ENCODE measurements around the gene DAPK3. TPM values are rescaled to one million over a fixed set of nuclear protein-coding genes. Genes with fewer than 3 reads are reported as not detected.
A peak's percentile ranks its signal among the peaks of the same experiment; 100 is the strongest.
"Not testable (repeated sequence)": the region's sequence is repeated elsewhere in the genome, so short reads cannot be mapped to it uniquely, and the experiment has no call there.

The DAPK3 gene
- total RNA-seq, 1 donor from 2014 or later, result 69.0 TPM

DNA sequence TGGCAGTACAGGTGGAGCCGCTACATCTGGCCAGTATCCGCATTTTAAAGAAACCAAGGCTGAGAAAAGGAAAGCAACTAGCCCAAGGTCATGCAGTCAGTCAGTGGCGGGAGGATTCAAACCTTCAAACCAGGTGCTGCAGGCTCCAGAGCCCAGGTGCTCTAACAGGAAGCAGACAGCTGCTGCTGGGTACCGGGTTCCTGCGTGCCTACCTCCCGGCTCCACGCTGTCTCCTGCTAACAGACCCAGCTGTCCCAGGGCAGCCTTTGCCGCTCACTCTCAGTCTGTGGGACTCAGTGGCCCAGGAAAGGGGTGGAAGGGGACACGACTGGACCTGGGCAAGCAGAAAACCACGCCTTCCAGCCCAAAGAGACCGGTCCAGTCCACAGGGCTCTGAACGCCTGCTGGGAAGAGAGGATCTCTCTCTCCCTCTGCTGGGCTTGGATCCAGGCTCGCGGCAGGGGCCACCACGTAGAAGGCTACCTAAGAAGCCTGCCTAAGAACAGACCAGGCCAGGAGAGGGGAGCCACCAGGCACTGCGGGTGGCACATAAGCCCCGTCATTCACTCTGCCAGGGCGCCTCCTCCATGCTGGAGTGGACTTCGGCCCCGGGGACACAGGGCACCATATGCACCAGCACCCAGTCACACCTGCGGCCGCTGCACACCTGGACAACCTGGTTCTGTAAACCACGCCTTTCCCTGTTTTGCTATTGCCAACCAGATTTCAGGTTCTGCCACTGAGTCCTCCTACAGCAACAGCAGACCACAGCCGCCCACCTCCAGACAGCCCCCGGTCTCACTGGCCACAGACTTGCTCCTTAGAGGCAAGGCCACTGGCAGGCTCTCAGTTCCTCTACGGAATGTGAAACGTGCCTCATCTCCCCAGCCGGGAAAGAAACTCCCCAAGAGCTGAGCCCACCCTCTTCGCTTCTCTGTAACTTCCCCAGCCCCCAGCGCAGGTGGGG, 4.6 kb downstream of the DAPK3 start:
- no peak for DNase-seq (ENCODE audit: low spot score)
- intact Hi-C loops (cut with DNase I), result no loop called here

DNA sequence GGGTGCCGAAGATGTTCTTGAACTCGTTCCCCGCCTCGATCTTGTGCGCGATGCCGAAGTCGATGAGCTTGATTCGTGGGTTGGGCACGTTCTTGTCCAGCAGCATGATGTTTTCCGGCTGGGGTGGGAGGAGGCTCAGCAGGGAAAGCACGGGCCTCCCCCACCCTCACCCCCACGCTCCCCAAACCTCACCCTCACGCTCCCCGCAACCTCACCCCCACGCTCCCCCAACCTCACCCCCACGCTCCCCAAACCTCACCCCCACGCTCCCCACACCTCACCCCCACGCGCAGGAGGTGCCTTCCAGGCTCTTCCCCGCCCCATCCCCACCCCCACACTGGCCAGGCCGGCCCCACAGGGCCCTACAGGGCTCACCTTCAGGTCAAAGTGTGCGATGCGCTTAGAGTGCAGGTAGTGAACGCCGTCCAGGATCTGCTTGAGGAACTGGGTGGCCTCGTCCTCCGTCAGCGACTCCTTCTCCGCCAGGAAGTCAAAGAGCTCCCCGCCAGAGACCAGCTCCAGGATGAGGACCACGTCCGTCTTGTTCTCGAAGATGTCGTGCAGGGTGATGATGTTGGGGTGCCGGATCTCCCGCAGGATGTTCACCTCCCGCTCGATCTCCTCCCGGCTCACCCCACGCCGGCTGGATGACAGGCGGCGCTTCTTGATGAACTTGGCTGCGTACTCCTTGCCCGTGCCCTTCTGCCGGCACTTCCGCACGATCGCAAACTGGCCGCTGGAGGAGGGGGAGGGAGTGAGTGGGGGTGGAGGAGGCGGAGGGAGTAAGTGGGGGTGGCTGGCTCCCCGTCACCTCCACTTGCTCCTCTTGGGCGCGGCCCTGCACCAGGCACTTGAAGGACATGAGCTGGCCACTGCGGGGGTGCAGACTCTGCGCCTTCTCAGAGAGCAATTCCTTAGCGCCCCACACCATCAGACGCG, 6.4 kb downstream of the DAPK3 start:
- intact Hi-C loops (cut with DNase I), result no loop called here
- DNase-seq (ENCODE audit: low spot score) (no peak), ATAC-seq (no peak)

More for the DNA sequence above, 4.6 kb downstream of the DAPK3 start:
- no peak for ATAC-seq

DNA sequence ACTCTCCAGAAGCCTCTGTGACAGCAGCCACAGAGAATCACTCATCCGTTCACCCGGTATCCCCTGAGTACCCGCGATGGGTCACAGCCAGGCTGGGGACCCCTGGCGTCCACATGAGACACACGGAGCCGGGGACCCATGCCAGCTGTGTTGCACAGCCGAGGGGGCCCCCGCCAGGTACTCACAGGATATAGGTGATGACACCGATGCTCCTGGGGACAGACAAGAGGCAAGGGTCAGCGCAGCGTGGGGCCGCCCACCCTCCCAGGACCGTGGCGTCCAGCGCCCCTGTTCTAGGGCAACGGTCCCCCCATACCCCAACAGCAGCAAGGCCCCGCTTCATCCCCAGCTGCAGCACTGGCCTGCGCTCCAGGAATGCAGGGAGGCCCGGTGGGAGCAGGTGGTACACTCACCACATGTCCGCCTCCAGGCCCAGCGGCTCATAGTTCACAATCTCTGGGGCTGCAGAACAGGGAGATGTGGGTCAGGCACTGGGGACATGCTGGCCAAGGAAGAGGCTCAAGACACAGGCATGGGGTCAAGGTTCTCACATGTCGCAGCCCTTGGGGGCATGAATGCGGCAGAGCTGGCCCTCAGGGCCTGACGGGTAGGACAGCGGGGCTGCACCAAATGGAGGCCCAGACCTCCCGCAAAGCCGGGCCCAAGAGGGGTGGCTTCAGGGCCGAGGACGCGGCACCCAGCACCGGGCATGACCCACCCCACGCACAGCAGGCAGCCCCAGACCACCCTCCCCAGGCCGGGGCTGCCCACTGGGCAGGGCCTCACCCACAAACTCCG, 7.2 kb downstream of the DAPK3 start:
- DNase-seq (ENCODE audit: low spot score), result no peak
- ATAC-seq, result no peak
- intact Hi-C loops (cut with DNase I), result no loop called here

DNA sequence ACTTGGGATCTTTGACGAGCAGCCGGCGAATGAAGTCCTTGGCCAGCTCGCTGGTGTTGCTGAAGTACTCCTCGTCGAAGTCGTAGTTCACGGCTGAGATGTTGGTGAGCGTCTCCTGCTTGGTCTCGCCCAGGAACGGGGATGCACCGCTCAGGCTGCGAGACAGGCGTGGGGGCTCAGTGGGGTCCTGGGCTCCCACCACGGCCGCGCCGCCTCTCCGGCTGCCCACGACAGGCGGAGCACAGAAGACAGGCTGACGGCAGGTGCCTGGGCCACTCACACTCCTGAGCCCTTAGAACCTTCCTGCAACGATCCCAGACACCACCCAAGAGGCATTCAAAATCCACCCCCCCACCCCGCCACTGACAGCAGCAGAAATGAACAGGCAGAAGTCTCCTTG, 9.9 kb downstream of the DAPK3 start:
- DNase-seq (ENCODE audit: low spot score) (no peak), ATAC-seq (no peak)
- intact Hi-C loops (cut with DNase I), result no loop called here

DNA sequence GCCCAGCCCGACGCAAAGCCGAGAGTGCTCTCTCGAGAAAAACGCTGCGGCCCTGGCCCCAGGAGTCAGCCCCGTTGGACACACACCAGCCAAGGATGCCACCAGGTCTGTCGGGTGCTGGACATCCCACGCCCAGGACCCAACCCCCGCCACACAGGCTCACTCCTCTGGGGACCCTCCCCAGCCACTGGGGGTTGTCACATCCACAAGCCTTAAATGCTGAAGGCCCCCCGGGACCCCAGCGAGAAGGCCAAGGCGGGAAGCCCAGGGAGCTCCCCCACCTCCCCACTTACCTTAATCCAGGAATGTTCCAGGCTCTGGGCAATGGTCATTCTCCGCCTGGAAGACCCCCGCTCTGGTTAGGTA, 11.2 kb downstream of the DAPK3 start:
- intact Hi-C loops (cut with DNase I), result no loop called here
- ATAC-seq (no peak), DNase-seq (ENCODE audit: low spot score) (no peak)

GRCh38 chr19:3958836-3959765, 11.8 kb downstream of the DAPK3 start:
- intact Hi-C loops (cut with DNase I), result no loop called here
- no peak for DNase-seq (ENCODE audit: low spot score)

GRCh38 chr19:3955688-3956087, 15.2 kb downstream of the DAPK3 start:
- intact Hi-C loops (cut with DNase I), result no loop called here
- no peak for DNase-seq (ENCODE audit: low spot score)
- no peak for ATAC-seq

More at GRCh38 chr19:3958836-3959765, 11.8 kb downstream of the DAPK3 start:
- ATAC-seq, result peak; percentile 23

DNA sequence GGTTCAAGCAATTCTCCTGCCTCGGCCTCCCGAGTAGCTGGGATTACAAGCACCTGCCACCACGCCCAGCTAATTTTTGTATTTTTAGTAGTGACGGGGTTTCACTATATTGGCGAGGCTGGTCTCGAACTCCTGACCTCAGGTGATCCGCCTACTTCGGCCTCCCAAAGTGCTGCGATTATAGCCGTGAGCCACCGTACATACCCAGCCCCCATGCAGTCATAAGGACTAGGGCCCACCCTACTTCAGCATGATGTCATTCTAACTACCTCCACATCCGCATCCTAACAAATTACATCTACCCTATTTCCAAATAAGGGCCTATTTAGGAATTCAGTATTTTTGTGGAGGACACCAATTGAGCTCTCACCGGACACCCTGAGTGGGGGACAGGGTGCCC, 15.6 kb downstream of the DAPK3 start:
- DNase-seq (ENCODE audit: low spot score); ATAC-seq; intact Hi-C loops (cut with DNase I): not testable (repeated sequence)

- intact Hi-C loops (cut with DNase I), result no loop called here
- DNase-seq (ENCODE audit: low spot score) (no peak), ATAC-seq (no peak)
Observed at GRCh38 chr19:3954107-3954506, 16.8 kb downstream of the DAPK3 start.

GRCh38 chr19:3952755-3953276, 18.1 kb downstream of the DAPK3 start:
- ATAC-seq; DNase-seq (ENCODE audit: low spot score); intact Hi-C loops (cut with DNase I): not testable (repeated sequence)

DNA sequence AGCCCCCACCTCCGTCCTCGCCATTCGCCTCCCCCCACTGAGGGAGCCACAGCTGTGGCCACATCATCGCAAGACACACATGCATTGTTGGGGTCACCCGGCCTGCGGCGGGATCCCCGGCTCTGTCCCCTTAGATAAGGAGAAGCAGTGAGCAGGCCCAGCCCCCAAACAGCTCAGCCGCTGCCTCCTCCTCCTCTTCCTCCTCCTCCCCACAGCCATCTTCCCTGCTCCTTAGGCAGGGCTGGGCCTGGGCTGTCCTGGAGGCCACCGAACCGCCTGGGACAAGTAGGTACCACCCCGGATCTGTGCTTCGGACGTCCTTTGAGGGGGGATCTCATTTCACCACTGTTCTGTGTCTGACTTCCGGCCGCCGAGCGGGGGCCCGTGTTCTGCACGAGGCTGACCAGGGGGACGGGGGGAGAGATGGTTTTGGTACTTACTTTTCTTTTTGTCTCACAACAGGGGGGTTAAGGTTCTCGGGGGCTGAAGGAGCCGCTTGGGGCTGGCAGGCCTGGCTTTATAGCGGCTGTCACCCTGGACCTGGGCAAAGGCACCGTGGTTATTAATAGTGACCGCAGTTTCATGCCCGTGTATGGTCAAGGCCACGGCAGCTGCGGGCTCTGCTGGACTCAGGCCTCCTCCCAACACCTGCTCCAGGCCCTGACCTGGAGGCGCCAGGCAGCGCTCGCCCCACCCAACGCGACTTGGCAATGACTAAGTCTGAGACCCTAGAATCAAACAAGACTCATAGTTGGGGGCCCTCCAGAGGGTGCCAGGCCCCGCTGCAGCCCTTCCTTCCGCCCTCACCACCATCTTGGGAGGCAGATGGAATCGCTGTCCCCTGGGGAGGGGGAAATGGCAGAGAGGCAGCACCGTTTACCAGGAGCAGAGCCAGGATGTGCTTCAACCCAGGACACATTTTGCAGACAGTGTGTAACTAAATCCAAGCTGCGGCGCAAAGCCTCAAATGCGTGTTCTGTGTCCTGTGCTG, 19.7 kb downstream of the DAPK3 start:
- intact Hi-C loops (cut with DNase I), result no loop called here
- DNase-seq (ENCODE audit: low spot score) (no peak), ATAC-seq (peak; percentile 38)

DNA sequence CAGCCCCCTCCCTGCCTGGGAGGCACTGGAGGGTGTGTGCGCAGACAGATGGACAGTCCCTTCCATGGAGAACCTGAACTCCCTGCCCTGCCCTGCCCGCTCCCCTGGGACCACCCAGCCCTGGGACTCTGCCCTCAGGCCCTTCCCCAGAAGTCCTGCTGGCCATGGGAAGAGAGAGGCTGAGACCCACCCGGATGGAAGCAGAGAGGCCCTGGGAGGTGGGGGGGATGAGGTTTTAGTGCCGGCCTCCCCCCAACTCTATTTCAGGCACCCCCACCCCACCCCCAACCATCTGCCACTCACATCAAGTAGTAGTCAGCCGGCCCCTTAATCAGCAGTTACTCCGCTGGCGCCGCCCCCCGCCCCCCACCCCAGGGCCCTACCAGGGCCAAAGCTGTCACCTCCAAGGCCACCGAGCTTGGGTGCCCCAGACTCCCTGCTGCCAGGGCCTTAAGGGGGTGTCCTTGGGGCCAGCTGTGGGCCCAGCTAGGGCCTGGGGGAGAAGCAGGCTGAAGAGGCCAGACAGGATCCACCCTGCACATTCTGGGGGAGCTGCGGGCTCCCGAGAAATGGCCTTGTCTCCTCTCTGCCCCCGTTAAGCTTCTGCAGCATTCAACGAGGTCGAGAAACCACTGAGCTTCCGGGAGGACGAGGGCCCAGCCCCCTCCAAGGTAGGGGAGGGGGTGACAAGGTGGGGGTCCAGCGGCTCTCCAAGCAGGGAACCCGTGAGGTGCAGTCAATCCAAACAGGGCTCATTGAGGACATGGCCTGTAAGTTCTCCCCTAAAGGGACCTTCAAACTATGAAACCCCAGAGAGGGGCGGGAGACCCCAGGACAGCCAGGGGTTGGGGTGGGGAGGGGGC, 20.7 kb downstream of the DAPK3 start:
- intact Hi-C loops (cut with DNase I), result no loop called here
- DNase-seq (ENCODE audit: low spot score) (no peak), ATAC-seq (no peak)

DNA sequence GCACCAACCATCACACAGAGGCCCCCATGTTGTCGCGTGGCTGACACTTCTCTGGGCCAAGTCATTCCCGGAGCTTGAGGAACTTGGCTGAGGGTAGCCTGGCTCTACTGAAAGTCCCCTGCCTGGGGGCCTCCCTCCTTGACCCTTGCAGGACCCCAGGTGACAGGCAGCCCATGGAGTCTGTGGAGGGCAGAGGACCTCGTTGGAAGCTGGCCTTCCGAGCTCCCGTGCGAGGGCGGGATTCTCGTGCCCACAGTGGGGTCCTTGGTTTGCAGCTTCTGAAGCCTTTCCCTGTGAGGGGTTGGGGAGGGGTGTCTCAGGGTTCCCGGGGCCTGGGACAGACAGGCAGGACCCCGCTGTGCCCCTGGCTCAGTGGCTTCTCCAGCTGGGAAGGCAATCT, 21.6 kb downstream of the DAPK3 start:
- DNase-seq (ENCODE audit: low spot score) (no peak), ATAC-seq (no peak)
- intact Hi-C loops (cut with DNase I), result no loop called here

GRCh38 chr19:3947316-3947933, 23.5 kb downstream of the DAPK3 start:
- intact Hi-C loops (cut with DNase I); ATAC-seq: not testable (repeated sequence)

GRCh38 chr19:3945838-3946237, 25.1 kb downstream of the DAPK3 start:
- intact Hi-C loops (cut with DNase I), result no loop called here
- ATAC-seq (no peak), DNase-seq (ENCODE audit: low spot score) (no peak)

More at GRCh38 chr19:3947316-3947933, 23.5 kb downstream of the DAPK3 start:
- DNase-seq (ENCODE audit: low spot score), result not testable (repeated sequence)

Measured in sciatic nerve (tissue), 2 donors.